ENCODE data around the gene LYRM4. TPM values are rescaled to one million over a fixed set of nuclear protein-coding genes. Genes with fewer than 3 reads are reported as not detected.

The LYRM4 gene
- polyA plus RNA-seq, 2 donors: 10.3 to 12.8 TPM

DNA sequence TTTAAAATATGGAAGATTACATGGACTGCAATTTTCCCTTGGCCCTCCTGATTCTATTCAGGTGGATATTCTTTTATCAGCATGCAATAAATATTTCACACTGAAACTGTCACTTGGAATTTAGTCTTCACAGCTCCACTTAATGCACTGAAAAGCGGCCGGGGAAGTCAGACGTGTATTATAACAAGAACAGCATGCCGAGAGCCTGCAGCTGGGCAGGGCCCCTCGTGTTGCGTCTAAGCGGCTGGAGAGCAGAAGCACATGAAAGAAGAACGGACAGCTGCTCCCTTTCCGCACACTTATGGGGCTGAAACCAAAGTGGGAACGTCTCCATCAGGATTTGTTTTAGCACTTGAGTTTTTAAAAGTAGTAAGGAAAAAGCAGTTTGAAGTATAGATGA lies 57.2 kb downstream of the LYRM4 start:
- WGBS, 2 donors: 50 to 59% methylated on average over 10 of the region's 10 CpGs
- H3K27me3 ChIP-seq (ENCODE audit: control insufficient read depth in 1 of 2, insufficient read depth in 2 of 2, low read length in 2 of 2): no peaks in the 10 kb centered on the region
- H3K27ac ChIP-seq (ENCODE audit: low read depth in 2 of 2, low read length in 1 of 2): no peak overlapping the region
- peaks cover 0 to 10% of the 10 kb centered on the region in 2 donors for H3K4me1 ChIP-seq (ENCODE audit: control insufficient read depth in 2 of 2, insufficient read depth in 2 of 2, low read length in 1 of 2)
- H3K9me3 ChIP-seq (ENCODE audit: control insufficient read depth in 2 of 2, insufficient read depth in 1 of 2, low read depth in 1 of 2, low read length in 1 of 2): no peaks in the 10 kb centered on the region
- H3K36me3 ChIP-seq (ENCODE audit: control insufficient read depth in 2 of 2, insufficient read depth in 2 of 2, low read length in 1 of 2): no peaks in the 10 kb centered on the region
- H3K4me3 ChIP-seq (ENCODE audit: low read depth in 1 of 2, low read length in 2 of 2): no peak overlapping the region

DNA sequence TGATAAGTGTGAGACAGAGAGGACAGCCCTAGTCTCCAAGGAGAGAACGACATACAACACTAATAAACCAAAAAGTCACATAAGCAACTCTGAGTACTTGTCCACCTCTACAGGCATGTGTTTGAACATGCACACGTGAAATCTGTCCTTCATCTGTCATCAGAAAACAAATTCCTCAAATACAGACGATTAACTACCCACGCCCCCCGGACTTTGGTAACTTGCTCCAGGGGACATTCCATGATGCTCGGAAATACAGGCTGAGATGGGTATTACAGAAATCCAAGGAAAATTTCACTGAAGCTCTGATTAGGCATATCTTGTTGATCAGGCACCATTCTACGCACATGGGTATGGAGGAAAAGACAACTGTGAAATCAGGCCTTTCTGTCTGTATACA lies 57.8 kb downstream of the LYRM4 start:
- H3K36me3 ChIP-seq (ENCODE audit: control insufficient read depth in 2 of 2, insufficient read depth in 2 of 2, low read length in 1 of 2): no peaks in the 10 kb centered on the region
- no peaks in the 10 kb centered on the region for H3K9me3 ChIP-seq (ENCODE audit: control insufficient read depth in 2 of 2, insufficient read depth in 1 of 2, low read depth in 1 of 2, low read length in 1 of 2)
- H3K4me1 ChIP-seq (ENCODE audit: control insufficient read depth in 2 of 2, insufficient read depth in 2 of 2, low read length in 1 of 2): peaks cover 0 to 10% of the 10 kb centered on the region in 2 donors
- H3K4me3 ChIP-seq (ENCODE audit: low read depth in 1 of 2, low read length in 2 of 2): no peak overlapping the region
- WGBS, 2 donors: 79 to 86% methylated on average over 7 of the region's 7 CpGs
- no peaks in the 10 kb centered on the region for H3K27me3 ChIP-seq (ENCODE audit: control insufficient read depth in 1 of 2, insufficient read depth in 2 of 2, low read length in 2 of 2)
- H3K27ac ChIP-seq (ENCODE audit: low read depth in 2 of 2, low read length in 1 of 2): no peak overlapping the region

DNA sequence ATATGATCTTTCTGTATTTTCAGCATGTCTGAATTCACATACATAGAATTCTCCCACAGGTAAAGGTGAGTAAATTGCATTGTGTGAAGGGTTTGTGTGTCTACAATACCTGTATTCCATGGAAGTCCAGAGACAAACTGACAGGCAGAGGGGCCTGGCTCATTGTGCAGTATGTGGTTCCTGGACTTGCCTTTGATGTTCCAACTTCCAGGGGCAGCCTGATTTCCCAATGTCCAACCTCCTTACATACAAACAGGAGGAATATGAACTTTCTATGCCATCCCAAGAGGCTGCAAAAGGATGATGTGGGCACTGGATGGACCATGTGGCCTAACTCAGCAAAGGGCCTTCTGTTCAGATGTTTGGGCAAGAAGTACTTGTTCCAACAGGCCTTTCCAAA lies 58.5 kb downstream of the LYRM4 start:
- Histone ChIP-seq H3K4me3 (ENCODE audit: low read depth in 1 of 2, low read length in 2 of 2) (no peak overlapping the region), H3K4me1 (ENCODE audit: control insufficient read depth in 2 of 2, insufficient read depth in 2 of 2, low read length in 1 of 2) (peaks cover 0 to 10% of the 10 kb centered on the region in 2 donors)

DNA sequence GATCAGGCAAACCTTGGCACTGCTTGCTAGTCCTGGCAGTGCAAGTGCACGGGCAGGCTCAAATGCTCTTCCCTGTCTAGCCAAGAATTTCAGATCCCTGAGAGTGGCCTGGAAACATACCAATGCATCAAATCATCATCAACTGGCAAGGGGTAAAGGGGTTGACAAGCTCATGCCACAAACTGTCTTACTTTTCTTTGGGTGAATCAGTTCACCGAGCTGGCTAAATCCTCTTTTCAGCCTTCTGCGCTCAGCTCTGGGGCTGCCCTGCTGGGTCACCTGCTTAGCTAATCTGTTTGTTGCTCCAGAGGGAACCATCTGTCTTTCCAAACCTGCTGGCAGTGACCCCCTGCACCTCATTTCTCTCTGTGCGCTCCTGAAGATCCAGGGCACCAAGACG lies 59.5 kb downstream of the LYRM4 start:
- Histone ChIP-seq H3K4me1 (ENCODE audit: control insufficient read depth in 2 of 2, insufficient read depth in 2 of 2, low read length in 1 of 2) (peaks cover 0 to 10% of the 10 kb centered on the region in 2 donors), H3K27me3 (ENCODE audit: control insufficient read depth in 1 of 2, insufficient read depth in 2 of 2, low read length in 2 of 2) (no peaks in the 10 kb centered on the region)

More for the DNA sequence above, 58.5 kb downstream of the LYRM4 start:
- Histone ChIP-seq H3K36me3 (ENCODE audit: control insufficient read depth in 2 of 2, insufficient read depth in 2 of 2, low read length in 1 of 2) (no peaks in the 10 kb centered on the region), H3K27me3 (ENCODE audit: control insufficient read depth in 1 of 2, insufficient read depth in 2 of 2, low read length in 2 of 2) (no peaks in the 10 kb centered on the region), H3K27ac (ENCODE audit: low read depth in 2 of 2, low read length in 1 of 2) (no peak overlapping the region), H3K9me3 (ENCODE audit: control insufficient read depth in 2 of 2, insufficient read depth in 1 of 2, low read depth in 1 of 2, low read length in 1 of 2) (no peaks in the 10 kb centered on the region)

DNA sequence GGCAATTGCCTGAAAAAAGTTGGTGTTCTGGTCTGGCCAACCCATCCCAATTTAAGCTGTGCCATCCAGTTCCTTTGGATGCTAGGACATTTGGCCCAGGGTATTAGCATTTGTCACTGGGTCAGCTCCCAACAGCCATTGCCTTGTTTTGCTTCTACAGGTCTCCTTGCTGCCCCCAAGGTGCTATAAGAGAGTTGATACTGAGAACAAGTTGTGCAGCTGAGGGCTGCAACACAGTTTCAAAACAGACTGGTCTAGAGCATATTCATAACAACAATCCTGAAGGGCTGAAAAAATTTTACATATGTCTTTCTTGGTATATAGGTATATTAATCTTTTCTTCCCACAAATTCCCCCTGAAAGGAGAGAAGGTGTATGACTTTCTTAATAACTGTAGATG lies 61.0 kb downstream of the LYRM4 start:
- H3K36me3 ChIP-seq (ENCODE audit: control insufficient read depth in 2 of 2, insufficient read depth in 2 of 2, low read length in 1 of 2): no peaks in the 10 kb centered on the region
- H3K27ac ChIP-seq (ENCODE audit: low read depth in 2 of 2, low read length in 1 of 2): no peak overlapping the region
- H3K9me3 ChIP-seq (ENCODE audit: control insufficient read depth in 2 of 2, insufficient read depth in 1 of 2, low read depth in 1 of 2, low read length in 1 of 2): no peaks in the 10 kb centered on the region
- no peaks in the 10 kb centered on the region for H3K27me3 ChIP-seq (ENCODE audit: control insufficient read depth in 1 of 2, insufficient read depth in 2 of 2, low read length in 2 of 2)
- no peak overlapping the region for H3K4me3 ChIP-seq (ENCODE audit: low read depth in 1 of 2, low read length in 2 of 2)
- H3K4me1 ChIP-seq (ENCODE audit: control insufficient read depth in 2 of 2, insufficient read depth in 2 of 2, low read length in 1 of 2): peaks cover 0 to 4% of the 10 kb centered on the region in 2 donors

More for the DNA sequence above, 59.5 kb downstream of the LYRM4 start:
- 70 to 82% methylated on average over 5 of the region's 5 CpGs for WGBS, 2 donors
- Histone ChIP-seq H3K9me3 (ENCODE audit: control insufficient read depth in 2 of 2, insufficient read depth in 1 of 2, low read depth in 1 of 2, low read length in 1 of 2) (no peaks in the 10 kb centered on the region), H3K36me3 (ENCODE audit: control insufficient read depth in 2 of 2, insufficient read depth in 2 of 2, low read length in 1 of 2) (no peaks in the 10 kb centered on the region), H3K4me3 (ENCODE audit: low read depth in 1 of 2, low read length in 2 of 2) (no peak overlapping the region), H3K27ac (ENCODE audit: low read depth in 2 of 2, low read length in 1 of 2) (no peak overlapping the region)

DNA sequence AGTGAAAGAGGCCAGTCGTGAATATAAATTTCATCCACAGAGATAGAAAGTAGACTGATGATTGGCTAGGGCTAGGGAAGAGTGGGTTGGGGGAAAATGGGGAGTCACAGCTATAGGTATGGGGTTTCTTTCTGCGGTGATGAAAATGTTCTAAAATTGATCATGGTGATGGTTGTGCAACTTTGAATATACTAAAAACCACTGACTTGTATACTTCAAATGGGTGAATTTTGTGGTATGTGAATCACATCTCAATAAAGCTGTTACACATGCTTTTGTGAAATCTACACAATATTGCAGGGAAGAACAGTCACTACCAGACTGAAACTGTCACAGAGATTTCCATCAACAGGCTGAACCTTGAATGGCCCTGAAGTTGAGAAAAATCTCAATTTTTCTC lies 61.5 kb downstream of the LYRM4 start:
- Histone ChIP-seq H3K27ac (ENCODE audit: low read depth in 2 of 2, low read length in 1 of 2) (no peak overlapping the region), H3K9me3 (ENCODE audit: control insufficient read depth in 2 of 2, insufficient read depth in 1 of 2, low read depth in 1 of 2, low read length in 1 of 2) (no peaks in the 10 kb centered on the region), H3K27me3 (ENCODE audit: control insufficient read depth in 1 of 2, insufficient read depth in 2 of 2, low read length in 2 of 2) (no peaks in the 10 kb centered on the region), H3K36me3 (ENCODE audit: control insufficient read depth in 2 of 2, insufficient read depth in 2 of 2, low read length in 1 of 2) (no peaks in the 10 kb centered on the region), H3K4me3 (ENCODE audit: low read depth in 1 of 2, low read length in 2 of 2) (no peak overlapping the region), H3K4me1 (ENCODE audit: control insufficient read depth in 2 of 2, insufficient read depth in 2 of 2, low read length in 1 of 2) (peaks cover 0 to under 1% of the 10 kb centered on the region in 2 donors)
- WGBS, 2 donors: 86 to 91% methylated on average over 2 of the region's 2 CpGs

DNA sequence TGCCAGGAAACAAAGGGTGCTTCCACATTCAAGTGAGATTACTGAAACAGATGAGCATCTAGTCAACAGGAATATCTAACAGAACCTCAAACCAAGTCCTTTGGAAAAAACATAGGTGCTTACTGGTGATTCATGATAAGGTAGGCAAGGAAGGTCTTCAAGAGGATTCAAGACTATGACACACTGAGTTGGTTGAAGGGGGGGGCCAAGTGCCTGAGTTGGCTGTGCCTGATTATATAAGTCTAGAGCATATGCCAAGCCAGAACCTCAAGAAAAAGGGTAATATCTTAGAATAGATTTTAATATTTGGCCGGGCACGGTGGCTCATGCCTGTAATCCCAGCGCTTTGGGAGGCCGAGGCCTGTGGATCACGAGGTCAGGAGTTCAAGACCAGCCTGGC lies 63.7 kb downstream of the LYRM4 start:
- WGBS, 2 donors: 94 to 99% methylated on average over 5 of the region's 5 CpGs
- no peak overlapping the region for H3K27ac ChIP-seq (ENCODE audit: low read depth in 2 of 2, low read length in 1 of 2)

DNA sequence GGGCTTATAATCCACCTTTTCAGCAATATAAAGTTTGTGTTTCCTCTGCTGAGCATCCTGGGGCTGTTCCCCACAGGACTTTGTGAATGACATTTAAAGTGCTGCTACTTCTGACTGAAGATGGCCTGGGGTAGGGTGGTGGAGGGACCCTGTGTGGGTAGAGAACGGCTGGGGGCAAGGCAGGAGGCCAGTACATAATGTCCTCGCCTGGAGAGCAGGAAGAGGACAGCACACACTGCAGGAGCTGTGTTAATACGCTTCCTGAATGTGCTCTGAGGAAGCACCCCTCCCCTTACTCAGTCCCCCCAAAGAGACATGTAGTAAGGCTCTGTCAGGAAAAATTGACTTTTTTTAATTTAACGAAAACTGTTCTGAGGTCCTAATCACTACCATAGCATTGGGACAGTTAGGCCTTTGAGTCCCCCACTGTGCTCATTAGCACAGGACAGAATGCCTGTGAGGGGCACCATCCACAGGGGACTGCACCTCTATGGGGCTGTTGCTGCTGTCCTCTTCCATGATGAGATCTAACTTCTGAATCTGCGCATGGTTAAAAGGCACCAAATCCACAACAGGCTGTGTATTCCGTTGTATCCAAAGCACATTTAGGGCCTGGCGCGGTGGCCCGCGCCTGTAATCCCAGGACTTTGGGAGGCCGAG lies 68.5 kb downstream of the LYRM4 start:
- Histone ChIP-seq H3K27ac (ENCODE audit: low read depth in 2 of 2, low read length in 1 of 2) (no peak overlapping the region), H3K27me3 (ENCODE audit: control insufficient read depth in 1 of 2, insufficient read depth in 2 of 2, low read length in 2 of 2) (no peaks in the 10 kb centered on the region), H3K9me3 (ENCODE audit: control insufficient read depth in 2 of 2, insufficient read depth in 1 of 2, low read depth in 1 of 2, low read length in 1 of 2) (no peaks in the 10 kb centered on the region), H3K36me3 (ENCODE audit: control insufficient read depth in 2 of 2, insufficient read depth in 2 of 2, low read length in 1 of 2) (no peaks in the 10 kb centered on the region), H3K4me1 (ENCODE audit: control insufficient read depth in 2 of 2, insufficient read depth in 2 of 2, low read length in 1 of 2) (no peaks in the 10 kb centered on the region), H3K4me3 (ENCODE audit: low read depth in 1 of 2, low read length in 2 of 2) (no peak overlapping the region)
- WGBS, 2 donors: 94% methylated on average over 11 of the region's 11 CpGs

More for the DNA sequence above, 63.7 kb downstream of the LYRM4 start:
- no peaks in the 10 kb centered on the region for H3K4me1 ChIP-seq (ENCODE audit: control insufficient read depth in 2 of 2, insufficient read depth in 2 of 2, low read length in 1 of 2)
- no peaks in the 10 kb centered on the region for H3K9me3 ChIP-seq (ENCODE audit: control insufficient read depth in 2 of 2, insufficient read depth in 1 of 2, low read depth in 1 of 2, low read length in 1 of 2)
- H3K36me3 ChIP-seq (ENCODE audit: control insufficient read depth in 2 of 2, insufficient read depth in 2 of 2, low read length in 1 of 2): no peaks in the 10 kb centered on the region
- H3K27me3 ChIP-seq (ENCODE audit: control insufficient read depth in 1 of 2, insufficient read depth in 2 of 2, low read length in 2 of 2): no peaks in the 10 kb centered on the region
- H3K4me3 ChIP-seq (ENCODE audit: low read depth in 1 of 2, low read length in 2 of 2): no peak overlapping the region

DNA sequence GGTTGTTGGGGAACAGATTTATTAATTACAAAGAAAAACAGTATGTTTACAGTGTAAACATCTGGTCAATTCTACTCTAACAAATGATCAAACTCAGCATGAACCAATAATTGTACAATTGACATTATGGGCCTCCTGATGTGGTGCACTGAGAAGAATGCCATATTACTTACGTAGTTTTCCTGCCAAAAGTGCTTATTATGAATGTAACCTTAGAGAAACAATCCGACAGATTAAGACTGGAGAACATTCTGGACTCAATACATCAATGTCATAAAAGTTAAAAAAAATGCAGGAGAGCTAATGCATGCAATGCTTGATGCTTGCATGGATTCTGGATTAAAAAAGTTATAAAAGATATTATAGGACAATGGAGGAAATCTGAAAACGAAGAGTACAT lies 69.0 kb downstream of the LYRM4 start:
- WGBS, 2 donors: 87 to 90% methylated on average over 3 of the region's 3 CpGs
- Histone ChIP-seq H3K27me3 (ENCODE audit: control insufficient read depth in 1 of 2, insufficient read depth in 2 of 2, low read length in 2 of 2) (no peaks in the 10 kb centered on the region), H3K27ac (ENCODE audit: low read depth in 2 of 2, low read length in 1 of 2) (no peak overlapping the region)

DNA sequence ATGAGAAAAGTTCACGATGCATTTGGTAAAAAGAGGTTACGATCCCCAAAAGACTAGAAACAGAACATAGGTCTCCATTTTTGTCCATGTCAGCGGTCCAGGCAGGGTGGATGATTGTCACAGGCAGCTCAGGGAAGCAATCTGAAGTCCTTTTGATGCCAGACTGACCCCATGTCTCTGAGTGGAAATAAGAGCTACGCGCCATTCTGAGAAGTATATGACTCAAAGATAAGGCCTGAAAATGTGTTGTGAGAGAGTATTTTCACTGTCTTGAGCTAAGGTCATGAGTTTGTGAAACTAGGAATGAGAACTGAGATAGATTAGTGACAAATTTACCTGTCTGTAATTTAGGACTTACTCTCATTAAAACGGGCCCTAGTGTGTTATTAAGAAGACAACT lies 69.5 kb downstream of the LYRM4 start:
- Histone ChIP-seq H3K9me3 (ENCODE audit: control insufficient read depth in 2 of 2, insufficient read depth in 1 of 2, low read depth in 1 of 2, low read length in 1 of 2) (no peaks in the 10 kb centered on the region), H3K27me3 (ENCODE audit: control insufficient read depth in 1 of 2, insufficient read depth in 2 of 2, low read length in 2 of 2) (no peaks in the 10 kb centered on the region), H3K36me3 (ENCODE audit: control insufficient read depth in 2 of 2, insufficient read depth in 2 of 2, low read length in 1 of 2) (no peaks in the 10 kb centered on the region), H3K27ac (ENCODE audit: low read depth in 2 of 2, low read length in 1 of 2) (no peak overlapping the region), H3K4me1 (ENCODE audit: control insufficient read depth in 2 of 2, insufficient read depth in 2 of 2, low read length in 1 of 2) (no peaks in the 10 kb centered on the region), H3K4me3 (ENCODE audit: low read depth in 1 of 2, low read length in 2 of 2) (no peak overlapping the region)
- 95 to 97% methylated on average over 6 of the region's 6 CpGs for WGBS, 2 donors

More for the DNA sequence above, 69.0 kb downstream of the LYRM4 start:
- no peaks in the 10 kb centered on the region for H3K36me3 ChIP-seq (ENCODE audit: control insufficient read depth in 2 of 2, insufficient read depth in 2 of 2, low read length in 1 of 2)
- no peaks in the 10 kb centered on the region for H3K4me1 ChIP-seq (ENCODE audit: control insufficient read depth in 2 of 2, insufficient read depth in 2 of 2, low read length in 1 of 2)
- H3K9me3 ChIP-seq (ENCODE audit: control insufficient read depth in 2 of 2, insufficient read depth in 1 of 2, low read depth in 1 of 2, low read length in 1 of 2): no peaks in the 10 kb centered on the region
- no peak overlapping the region for H3K4me3 ChIP-seq (ENCODE audit: low read depth in 1 of 2, low read length in 2 of 2)

All from esophagus (tissue), 2 donors.